GM11168 (cell line): Measurements from ENCODE around the gene COG1.

Experiments used
- in situ Hi-C: fragments of 300-500 bp; cut with MboI; formaldehyde crosslinking; loops from one replicate; pipeline ENCODE4 v1.12.0; 2022; ENCODE audit warnings: low sequenced_read_pairs; ENCODE audit not compliant: unreplicated experiment

COG1 gene

DNA sequence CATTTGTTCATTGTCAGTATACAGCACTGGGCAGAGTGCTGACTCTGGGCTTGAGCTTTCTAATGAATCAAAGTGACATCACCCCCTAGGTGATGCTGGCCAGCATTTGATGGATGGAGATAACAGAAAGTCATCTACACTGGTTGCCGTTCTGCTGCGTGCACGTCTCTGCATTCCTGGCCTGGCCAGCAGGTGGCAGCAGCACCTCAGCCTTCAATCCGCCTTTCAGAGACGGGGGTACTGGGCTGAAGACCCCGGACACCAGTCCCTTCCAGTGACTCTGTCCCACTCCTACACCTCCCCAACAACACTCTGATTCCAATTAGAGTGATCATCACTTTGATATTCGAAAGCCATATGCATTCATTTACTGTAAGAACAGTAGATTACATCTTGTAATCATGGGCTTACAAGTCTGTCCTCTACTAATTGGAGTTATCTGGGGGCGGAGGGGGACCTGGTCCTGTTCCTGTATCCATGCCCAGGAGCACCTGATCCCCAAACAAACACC is 62.9 kb downstream of the COG1 start:
- in situ Hi-C loops, result no loop called here

DNA sequence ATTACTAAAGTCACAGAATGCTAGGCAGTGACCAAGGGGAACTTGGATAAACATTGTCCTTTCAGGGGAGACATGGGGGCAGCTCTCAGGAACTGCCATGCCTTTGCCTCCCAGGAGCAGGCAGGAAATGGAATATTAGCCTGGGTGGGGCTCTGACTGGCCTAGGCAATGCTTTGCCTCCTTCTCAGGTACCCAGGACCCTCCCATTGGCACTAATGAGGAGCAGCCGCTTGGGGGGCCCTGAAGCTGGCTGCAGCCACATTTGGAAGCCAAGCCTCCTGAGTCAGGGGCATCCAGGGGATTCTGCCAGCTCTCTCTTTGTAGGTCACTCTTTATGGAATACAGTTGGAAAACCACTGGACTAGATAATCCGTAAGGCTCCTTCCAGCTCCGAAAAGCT is 63.4 kb downstream of the COG1 start:
- in situ Hi-C loops, result no loop called here

DNA sequence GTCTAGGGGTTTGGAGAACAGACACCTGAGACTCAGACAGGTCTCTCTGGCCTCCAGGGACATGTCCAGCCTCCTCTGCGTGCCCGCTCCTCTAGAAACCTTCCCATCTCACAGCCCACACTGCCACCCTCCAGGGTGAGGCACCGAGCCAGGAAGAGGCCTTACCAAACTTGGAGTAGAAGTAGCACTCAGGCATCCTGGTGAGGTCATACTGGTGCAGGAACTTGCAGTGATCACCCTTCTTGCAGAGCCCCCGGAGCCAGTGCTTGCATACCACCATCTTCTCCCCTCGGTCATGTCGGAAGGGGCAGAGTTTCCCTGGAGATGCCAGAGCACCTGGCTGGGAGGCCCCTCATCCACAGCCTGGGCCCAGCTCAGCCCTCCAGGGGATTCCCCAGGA is 64.7 kb downstream of the COG1 start:
- in situ Hi-C loops, result no loop called here
